Measurements from ENCODE around the gene CDK6. TPM values are rescaled to one million over a fixed set of nuclear protein-coding genes. Genes with fewer than 3 reads are reported as not detected.

The CDK6 gene
- total RNA-seq, 1 donor: 36.0 TPM

GRCh38 chr7:92708111-92709042 is 128.0 kb downstream of the CDK6 start:
- no peak overlapping the region for H3K4me3 ChIP-seq (ENCODE audit: low read depth, low read length)
- TF ChIP-seq CTCF (IDR thresholded peaks at IDR 0.05; ENCODE audit: insufficient read depth, low read length): no peak
- DNase-seq (ENCODE audit: low read depth): no peak

GRCh38 chr7:92707435-92707834 is 128.9 kb downstream of the CDK6 start:
- no peak for DNase-seq (ENCODE audit: low read depth)
- no peak overlapping the region for H3K4me3 ChIP-seq (ENCODE audit: low read depth, low read length)
- TF ChIP-seq CTCF (IDR thresholded peaks at IDR 0.05; ENCODE audit: insufficient read depth, low read length): no peak

- no peak for DNase-seq (ENCODE audit: low read depth)
- no peak for TF ChIP-seq CTCF (IDR thresholded peaks at IDR 0.05; ENCODE audit: insufficient read depth, low read length)
- no peak overlapping the region for H3K4me3 ChIP-seq (ENCODE audit: low read depth, low read length)
These were observed 129.8 kb downstream of the CDK6 start for GRCh38 chr7:92706563-92706962.

- DNase-seq (ENCODE audit: low read depth): no peak
- no peak overlapping the region for H3K4me3 ChIP-seq (ENCODE audit: low read depth, low read length)
- no peak for TF ChIP-seq CTCF (IDR thresholded peaks at IDR 0.05; ENCODE audit: insufficient read depth, low read length)
These were observed 130.5 kb downstream of the CDK6 start for GRCh38 chr7:92705831-92706230.

- H3K4me3 ChIP-seq (ENCODE audit: low read depth, low read length): no peak overlapping the region
- TF ChIP-seq CTCF (IDR thresholded peaks at IDR 0.05; ENCODE audit: insufficient read depth, low read length): no peak
These were observed 131.5 kb downstream of the CDK6 start for GRCh38 chr7:92704858-92705257.

GRCh38 chr7:92702535-92702934 is 133.8 kb downstream of the CDK6 start:
- no peak for TF ChIP-seq CTCF (IDR thresholded peaks at IDR 0.05; ENCODE audit: insufficient read depth, low read length)

More at GRCh38 chr7:92704858-92705257, 131.5 kb downstream of the CDK6 start:
- no peak for DNase-seq (ENCODE audit: low read depth)

More at GRCh38 chr7:92702535-92702934, 133.8 kb downstream of the CDK6 start:
- no peak for DNase-seq (ENCODE audit: low read depth)
- no peak overlapping the region for H3K4me3 ChIP-seq (ENCODE audit: low read depth, low read length)
